Neural progenitor cell (in vitro differentiated cells): Measurements from ENCODE around the gene ACOXL. TPM values are rescaled to one million over a fixed set of nuclear protein-coding genes. Genes with fewer than 3 reads are reported as not detected.

Source experiments
- DNase-seq: peaks from one replicate; pipeline ENCODE4 v3.0.0-alpha.2; 2016; ENCODE audit warnings: low spot score
- H2AFZ ChIP-seq: fragments of 200-600 bp; sonication (generic); replicated peaks from 2 replicates; pipeline ENCODE4 v1.6.1; 2016; ENCODE audit warnings: antibody characterized with exemption
- H3F3A ChIP-seq: fragments of 200-600 bp; sonication (generic); 2 replicates; pipeline ENCODE4 v1.6.1; 2016; ENCODE audit warnings: antibody characterized with exemption, low read depth
- H3K27ac ChIP-seq: fragments of 200-600 bp; sonication (generic); 2 replicates; pipeline ENCODE4 v1.5.1; 2016; ENCODE audit warnings: mild to moderate bottlenecking
- H3K27me3 ChIP-seq: fragments of 200-600 bp; sonication (generic); 2 replicates; pipeline ENCODE4 v1.6.1; 2016; ENCODE audit warnings: mild to moderate bottlenecking, moderate library complexity
- H3K36me3 ChIP-seq: fragments of 200-600 bp; sonication (generic); 2 replicates; pipeline ENCODE4 v1.5.1; 2016
- H3K4me1 ChIP-seq: fragments of 200-600 bp; sonication (generic); 2 replicates; pipeline ENCODE4 v1.6.1; 2016; ENCODE audit warnings: mixed run types
- H3K4me2 ChIP-seq: fragments of 200-600 bp; sonication (generic); 2 replicates; pipeline ENCODE4 v1.6.1; 2016
- H3K4me3 ChIP-seq: fragments of 200-600 bp; sonication (generic); 2 replicates; pipeline ENCODE4 v1.5.1; 2016
- H3K79me2 ChIP-seq: fragments of 200-600 bp; sonication (generic); 2 replicates; pipeline ENCODE4 v1.6.1; 2016; ENCODE audit warnings: low read depth
- H3K9ac ChIP-seq: fragments of 200-600 bp; sonication (generic); 2 replicates; pipeline ENCODE4 v1.6.1; 2016
- H3K9me3 ChIP-seq: fragments of 200-600 bp; sonication (generic); 2 replicates; pipeline ENCODE4 v1.5.1; 2016; ENCODE audit warnings: low read depth
- H4K20me1 ChIP-seq: fragments of 200-600 bp; sonication (generic); 2 replicates; pipeline ENCODE4 v1.6.1; 2016; ENCODE audit warnings: low read depth
- H3K27ac Mint-ChIP-seq: 3 replicates; pipeline ENCODE4 v1.8.0; 2021; ENCODE audit warnings: mixed read lengths
- H3K27me3 Mint-ChIP-seq: 2 replicates; pipeline ENCODE4 v1.8.0; 2022; ENCODE audit warnings: low read depth, mild to moderate bottlenecking, inconsistent platforms, moderate library complexity, mixed read lengths; ENCODE audit not compliant: insufficient read depth
- H3K36me3 Mint-ChIP-seq: 3 replicates; pipeline ENCODE4 v1.8.0; 2021; ENCODE audit warnings: mixed read lengths
- H3K4me1 Mint-ChIP-seq: 3 replicates; pipeline ENCODE4 v1.8.0; 2021; ENCODE audit warnings: mixed read lengths
- H3K4me3 Mint-ChIP-seq: 3 replicates; pipeline ENCODE4 v1.8.0; 2021; ENCODE audit warnings: mild to moderate bottlenecking, moderate library complexity, mixed read lengths
- H3K9me3 Mint-ChIP-seq: 3 replicates; pipeline ENCODE4 v1.8.0; 2020; ENCODE audit warnings: mixed read lengths
- EZH2 ChIP-seq: fragments of 200-600 bp; sonication (generic); IDR thresholded peaks from 2 replicates; pipeline ENCODE4 v1.6.1; 2017; ENCODE audit warnings: antibody characterized with exemption, mild to moderate bottlenecking, moderate library complexity
- EZH2phosphoT487 ChIP-seq: fragments of 200-600 bp; sonication (generic); IDR thresholded peaks from 2 replicates; pipeline ENCODE4 v1.6.1; 2017; ENCODE audit warnings: antibody characterized with exemption
- total RNA-seq: library from RNA; depleted of rRNA; stranded (reverse); fragments of >200 nt; gene quantifications from 2 replicates; pipeline ENCODE4 v1.2.3, GENCODE V29; 2015; ENCODE audit warnings: low replicate concordance
- TF ChIP-seq, protein P1 (sequence below): fragments of 200-600 bp; sonication (generic); IDR thresholded peaks from 2 replicates; pipeline ENCODE4 v1.5.1; 2017; ENCODE audit warnings: antibody characterized with exemption, mild to moderate bottlenecking

ACOXL gene
- total RNA-seq, 1 donor from 2014 or later = 2.9 TPM

DNA sequence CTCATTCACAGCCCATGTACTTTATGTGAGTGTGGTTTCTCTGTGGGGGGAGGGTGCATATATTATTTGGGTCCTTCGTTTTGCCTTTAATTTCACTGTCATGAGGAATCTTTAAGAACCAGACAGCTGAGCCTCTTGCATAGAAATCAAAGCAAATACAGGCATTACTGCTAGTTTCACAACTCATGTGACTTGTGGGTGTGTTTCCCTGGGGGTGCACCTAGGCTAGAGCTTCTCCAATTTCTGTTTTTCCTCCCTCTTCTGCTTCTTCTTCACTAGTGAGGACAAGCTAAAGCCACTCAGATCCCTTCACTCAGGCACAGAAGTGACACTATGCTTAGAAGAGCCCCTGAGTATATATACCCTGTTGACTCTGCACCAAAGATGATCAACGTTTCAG is 131.4 kb downstream of the ACOXL start:
- H3K4me3 Mint-ChIP-seq = no peak overlapping the region
- no peaks in the 10 kb centered on the region for H3K27me3 ChIP-seq
- no peaks in the 10 kb centered on the region for H3K36me3 ChIP-seq
- no peaks in the 10 kb centered on the region for H3K9me3 ChIP-seq
- no peak for TF ChIP-seq EZH2
- TF ChIP-seq, protein P1, sequence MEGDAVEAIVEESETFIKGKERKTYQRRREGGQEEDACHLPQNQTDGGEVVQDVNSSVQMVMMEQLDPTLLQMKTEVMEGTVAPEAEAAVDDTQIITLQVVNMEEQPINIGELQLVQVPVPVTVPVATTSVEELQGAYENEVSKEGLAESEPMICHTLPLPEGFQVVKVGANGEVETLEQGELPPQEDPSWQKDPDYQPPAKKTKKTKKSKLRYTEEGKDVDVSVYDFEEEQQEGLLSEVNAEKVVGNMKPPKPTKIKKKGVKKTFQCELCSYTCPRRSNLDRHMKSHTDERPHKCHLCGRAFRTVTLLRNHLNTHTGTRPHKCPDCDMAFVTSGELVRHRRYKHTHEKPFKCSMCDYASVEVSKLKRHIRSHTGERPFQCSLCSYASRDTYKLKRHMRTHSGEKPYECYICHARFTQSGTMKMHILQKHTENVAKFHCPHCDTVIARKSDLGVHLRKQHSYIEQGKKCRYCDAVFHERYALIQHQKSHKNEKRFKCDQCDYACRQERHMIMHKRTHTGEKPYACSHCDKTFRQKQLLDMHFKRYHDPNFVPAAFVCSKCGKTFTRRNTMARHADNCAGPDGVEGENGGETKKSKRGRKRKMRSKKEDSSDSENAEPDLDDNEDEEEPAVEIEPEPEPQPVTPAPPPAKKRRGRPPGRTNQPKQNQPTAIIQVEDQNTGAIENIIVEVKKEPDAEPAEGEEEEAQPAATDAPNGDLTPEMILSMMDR = no peak
- H3F3A ChIP-seq = peaks cover 36% of the 10 kb centered on the region
- H3K79me2 ChIP-seq = no peaks in the 10 kb centered on the region
- H3K27me3 Mint-ChIP-seq = peaks cover 19% of the 10 kb centered on the region
- no peak overlapping the region for H3K9ac ChIP-seq
- H2AFZ ChIP-seq = no peak overlapping the region
- peaks cover 45% of the 10 kb centered on the region for H3K4me1 Mint-ChIP-seq
- H3K27ac ChIP-seq = no peak overlapping the region
- H3K36me3 Mint-ChIP-seq = no peaks in the 10 kb centered on the region
- H3K4me1 ChIP-seq = peaks cover 60% of the 10 kb centered on the region
- H3K27ac Mint-ChIP-seq = no peak overlapping the region
- H3K4me2 ChIP-seq = no peak overlapping the region
- no peak overlapping the region for H3K4me3 ChIP-seq
- H3K9me3 Mint-ChIP-seq = no peaks in the 10 kb centered on the region
- H4K20me1 ChIP-seq = peaks cover 6% of the 10 kb centered on the region
- DNase-seq = no peak

DNA sequence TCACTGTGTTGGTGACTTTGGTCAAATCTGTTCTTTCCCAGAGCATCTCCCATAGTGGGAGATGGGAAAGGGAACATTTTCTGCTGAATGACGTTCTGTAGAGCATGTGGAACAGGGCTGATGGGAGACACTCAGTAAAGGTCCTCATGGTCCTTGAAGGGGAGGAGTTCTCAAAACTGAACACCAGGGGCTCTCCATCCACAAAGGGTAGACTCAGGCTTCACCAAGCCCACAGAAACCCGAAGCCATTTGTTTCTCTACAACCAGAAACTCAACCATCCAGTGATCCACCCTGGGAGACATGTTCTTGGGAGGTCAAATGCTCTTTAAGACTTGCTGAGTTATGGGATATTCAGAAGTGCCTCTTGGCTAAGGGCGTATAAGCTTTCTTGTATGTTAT is 131.8 kb downstream of the ACOXL start:
- Histone ChIP-seq H3K4me1 (peaks cover 58% of the 10 kb centered on the region), H3K9ac (no peak overlapping the region), H4K20me1 (peaks cover 6% of the 10 kb centered on the region), H3K79me2 (no peaks in the 10 kb centered on the region), H3K4me3 (no peak overlapping the region), H3K36me3 (no peaks in the 10 kb centered on the region), H3K4me2 (no peak overlapping the region), H3F3A (peaks cover 33% of the 10 kb centered on the region), H2AFZ (no peak overlapping the region), H3K27ac (no peak overlapping the region), H3K9me3 (no peaks in the 10 kb centered on the region), H3K27me3 (no peaks in the 10 kb centered on the region)
- Mint-ChIP-seq H3K27ac (no peak overlapping the region), H3K4me3 (no peak overlapping the region), H3K9me3 (no peaks in the 10 kb centered on the region), H3K4me1 (peaks cover 40% of the 10 kb centered on the region), H3K36me3 (no peaks in the 10 kb centered on the region), H3K27me3 (peaks cover 21% of the 10 kb centered on the region)
- TF ChIP-seq EZH2 = no peak
- TF ChIP-seq, protein P1 = no peak
- TF ChIP-seq EZH2phosphoT487 = no peak
- DNase-seq = no peak

DNA sequence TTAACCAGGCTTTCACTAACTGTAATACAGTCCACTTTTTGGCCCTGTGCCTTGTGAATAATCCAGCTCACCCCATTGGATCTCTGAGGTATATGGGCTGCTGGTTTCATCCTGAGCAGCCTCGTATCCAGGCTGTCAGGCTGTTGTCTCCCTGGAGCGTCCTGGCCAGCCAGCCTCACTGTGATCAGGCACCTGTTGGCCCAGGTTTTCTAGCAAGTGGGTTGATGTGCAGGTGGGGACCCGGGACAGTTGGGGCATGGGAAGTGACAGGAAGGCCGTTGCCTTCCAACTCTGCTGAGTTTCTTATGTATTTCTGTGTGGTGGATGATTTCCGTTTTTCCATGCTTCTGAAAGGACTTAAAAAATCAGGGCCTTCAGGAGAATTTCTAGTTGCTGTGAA is 132.4 kb downstream of the ACOXL start:
- Mint-ChIP-seq H3K9me3 (no peaks in the 10 kb centered on the region), H3K4me3 (no peak overlapping the region), H3K36me3 (no peaks in the 10 kb centered on the region), H3K27me3 (peaks cover 23% of the 10 kb centered on the region), H3K27ac (no peak overlapping the region), H3K4me1 (peaks cover 35% of the 10 kb centered on the region)
- Histone ChIP-seq H3K4me1 (peaks cover 54% of the 10 kb centered on the region), H3K79me2 (no peaks in the 10 kb centered on the region), H3K27ac (no peak overlapping the region), H3K36me3 (no peaks in the 10 kb centered on the region), H2AFZ (no peak overlapping the region), H3K4me2 (no peak overlapping the region), H3K9me3 (no peaks in the 10 kb centered on the region), H3K9ac (no peak overlapping the region), H3F3A (peaks cover 30% of the 10 kb centered on the region), H4K20me1 (peaks cover 6% of the 10 kb centered on the region), H3K27me3 (no peaks in the 10 kb centered on the region), H3K4me3 (no peak overlapping the region)
- no peak for DNase-seq
- TF ChIP-seq EZH2 = no peak
- TF ChIP-seq, protein P1 = no peak
- no peak for TF ChIP-seq EZH2phosphoT487
